Measurements from ENCODE around the gene NINJ1.

DNA sequence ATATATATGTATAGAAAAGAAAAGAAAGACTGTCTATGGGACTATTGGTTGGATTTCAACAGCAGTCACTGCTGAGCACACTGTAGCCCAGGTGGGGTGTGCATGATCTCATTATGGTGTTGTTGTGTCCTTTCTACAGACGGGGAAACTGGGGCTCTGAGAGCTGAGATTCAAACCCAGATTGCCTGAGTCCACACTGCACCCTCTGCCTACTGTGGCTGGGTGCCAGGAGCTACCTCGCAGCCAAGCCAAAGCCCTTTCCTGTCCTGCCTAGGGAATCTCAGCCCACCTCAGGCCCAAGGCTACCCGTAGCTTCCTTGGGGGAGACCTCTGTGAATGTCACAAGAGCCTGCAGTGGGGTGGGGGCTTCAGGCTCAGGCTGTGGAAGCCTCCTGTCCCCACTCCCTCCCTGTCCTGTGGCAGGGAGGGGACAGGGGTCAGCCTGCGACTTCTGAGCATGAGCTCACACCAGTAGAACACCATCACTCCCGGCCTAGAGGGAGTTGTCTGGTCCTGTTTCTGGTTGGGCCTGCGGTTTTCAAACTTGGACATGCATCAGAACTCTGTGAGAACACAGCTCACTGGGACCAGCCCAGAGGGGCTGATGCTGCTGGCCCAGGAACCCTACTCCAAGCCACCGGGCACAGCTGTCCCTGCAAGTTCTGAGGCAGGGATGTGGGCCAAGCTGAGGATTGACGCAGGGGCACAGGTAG, 7.9 kb upstream of the NINJ1 start:
- TF ChIP-seq, protein P1, sequence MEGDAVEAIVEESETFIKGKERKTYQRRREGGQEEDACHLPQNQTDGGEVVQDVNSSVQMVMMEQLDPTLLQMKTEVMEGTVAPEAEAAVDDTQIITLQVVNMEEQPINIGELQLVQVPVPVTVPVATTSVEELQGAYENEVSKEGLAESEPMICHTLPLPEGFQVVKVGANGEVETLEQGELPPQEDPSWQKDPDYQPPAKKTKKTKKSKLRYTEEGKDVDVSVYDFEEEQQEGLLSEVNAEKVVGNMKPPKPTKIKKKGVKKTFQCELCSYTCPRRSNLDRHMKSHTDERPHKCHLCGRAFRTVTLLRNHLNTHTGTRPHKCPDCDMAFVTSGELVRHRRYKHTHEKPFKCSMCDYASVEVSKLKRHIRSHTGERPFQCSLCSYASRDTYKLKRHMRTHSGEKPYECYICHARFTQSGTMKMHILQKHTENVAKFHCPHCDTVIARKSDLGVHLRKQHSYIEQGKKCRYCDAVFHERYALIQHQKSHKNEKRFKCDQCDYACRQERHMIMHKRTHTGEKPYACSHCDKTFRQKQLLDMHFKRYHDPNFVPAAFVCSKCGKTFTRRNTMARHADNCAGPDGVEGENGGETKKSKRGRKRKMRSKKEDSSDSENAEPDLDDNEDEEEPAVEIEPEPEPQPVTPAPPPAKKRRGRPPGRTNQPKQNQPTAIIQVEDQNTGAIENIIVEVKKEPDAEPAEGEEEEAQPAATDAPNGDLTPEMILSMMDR (IDR thresholded peaks at IDR 0.05) = no peak
- TF ChIP-seq POLR2AphosphoS5 (IDR thresholded peaks at IDR 0.05) = no peak
